C4-2B (cell line): ENCODE data around the gene SIAH3.

ENCODE experiments used
- CTCF ChIP-seq: fragments of 450-650 bp; conservative IDR thresholded peaks from 2 replicates; pipeline ENCODE4 v1.5.1; 2017; ENCODE audit warnings: mild to moderate bottlenecking
- ZFX ChIP-seq: fragments of 450-650 bp; IDR thresholded peaks from 2 replicates; pipeline ENCODE4 v1.6.1; 2017

- no peak for TF ChIP-seq CTCF
- no peak for TF ChIP-seq ZFX
These were observed 58.7 kb downstream of the SIAH3 start for GRCh38 chr13:45792827-45793303.
